Measurements from ENCODE around the gene ZNF576. TPM values are rescaled to one million over a fixed set of nuclear protein-coding genes. Genes with fewer than 3 reads are reported as not detected.

The ZNF576 gene
- total and polyA plus RNA-seq, 2 experiments from 2014 or later = 5.9 to 16.9 TPM

GRCh38 chr19:43589678-43590077 lies 6.7 kb upstream of the ZNF576 start:
- H3K79me2 ChIP-seq (replicated peaks; ENCODE audit: insufficient read depth) = peaks cover 4% of the 10 kb centered on the region; the same call in 1 of the 2 replicates
- H2AFZ ChIP-seq = no peak overlapping the region
- H4K20me1 ChIP-seq (replicated peaks; ENCODE audit: insufficient read depth) = peaks cover 15% of the 10 kb centered on the region; the same call in 1 of the 2 replicates
- no peaks in the 10 kb centered on the region for H3K27me3 ChIP-seq (ENCODE audit: insufficient read depth)
- ATAC-seq (no peak), DNase-seq (ENCODE audit: low spot score) (no peak)
- H3K27ac ChIP-seq (ENCODE audit: low read depth) = no peak overlapping the region
- peaks cover 36% of the 10 kb centered on the region for H3K36me3 Mint-ChIP-seq (ENCODE audit: low read depth)
- H3K4me2 ChIP-seq = no peak overlapping the region
- no peak overlapping the region for H3K4me3 Mint-ChIP-seq
- peaks cover 3% of the 10 kb centered on the region for H3K27me3 Mint-ChIP-seq (ENCODE audit: insufficient read depth, low read depth, poor library complexity)
- no peaks in the 10 kb centered on the region for H3K9me2 ChIP-seq (ENCODE audit: insufficient read depth)
- no peak overlapping the region for H3K4me3 ChIP-seq
- no peak overlapping the region for H3K27ac Mint-ChIP-seq
- H3K36me3 ChIP-seq (ENCODE audit: insufficient read depth) = peaks cover 8% of the 10 kb centered on the region; the same call in 1 of the 2 replicates
- H3K4me1 Mint-ChIP-seq = peaks cover 7% of the 10 kb centered on the region; the same call in 1 of the 3 replicates
- H3K4me1 ChIP-seq (ENCODE audit: insufficient read depth) = no peaks in the 10 kb centered on the region
- TF ChIP-seq ZNF114 (CRISPR knock-in tag; IDR thresholded peaks at IDR 0.05) = no peak
- TF ChIP-seq EZH2 (IDR thresholded peaks at IDR 0.05; ENCODE audit: low read depth, unreplicated experiment) = no peak
- TF ChIP-seq, protein P1, sequence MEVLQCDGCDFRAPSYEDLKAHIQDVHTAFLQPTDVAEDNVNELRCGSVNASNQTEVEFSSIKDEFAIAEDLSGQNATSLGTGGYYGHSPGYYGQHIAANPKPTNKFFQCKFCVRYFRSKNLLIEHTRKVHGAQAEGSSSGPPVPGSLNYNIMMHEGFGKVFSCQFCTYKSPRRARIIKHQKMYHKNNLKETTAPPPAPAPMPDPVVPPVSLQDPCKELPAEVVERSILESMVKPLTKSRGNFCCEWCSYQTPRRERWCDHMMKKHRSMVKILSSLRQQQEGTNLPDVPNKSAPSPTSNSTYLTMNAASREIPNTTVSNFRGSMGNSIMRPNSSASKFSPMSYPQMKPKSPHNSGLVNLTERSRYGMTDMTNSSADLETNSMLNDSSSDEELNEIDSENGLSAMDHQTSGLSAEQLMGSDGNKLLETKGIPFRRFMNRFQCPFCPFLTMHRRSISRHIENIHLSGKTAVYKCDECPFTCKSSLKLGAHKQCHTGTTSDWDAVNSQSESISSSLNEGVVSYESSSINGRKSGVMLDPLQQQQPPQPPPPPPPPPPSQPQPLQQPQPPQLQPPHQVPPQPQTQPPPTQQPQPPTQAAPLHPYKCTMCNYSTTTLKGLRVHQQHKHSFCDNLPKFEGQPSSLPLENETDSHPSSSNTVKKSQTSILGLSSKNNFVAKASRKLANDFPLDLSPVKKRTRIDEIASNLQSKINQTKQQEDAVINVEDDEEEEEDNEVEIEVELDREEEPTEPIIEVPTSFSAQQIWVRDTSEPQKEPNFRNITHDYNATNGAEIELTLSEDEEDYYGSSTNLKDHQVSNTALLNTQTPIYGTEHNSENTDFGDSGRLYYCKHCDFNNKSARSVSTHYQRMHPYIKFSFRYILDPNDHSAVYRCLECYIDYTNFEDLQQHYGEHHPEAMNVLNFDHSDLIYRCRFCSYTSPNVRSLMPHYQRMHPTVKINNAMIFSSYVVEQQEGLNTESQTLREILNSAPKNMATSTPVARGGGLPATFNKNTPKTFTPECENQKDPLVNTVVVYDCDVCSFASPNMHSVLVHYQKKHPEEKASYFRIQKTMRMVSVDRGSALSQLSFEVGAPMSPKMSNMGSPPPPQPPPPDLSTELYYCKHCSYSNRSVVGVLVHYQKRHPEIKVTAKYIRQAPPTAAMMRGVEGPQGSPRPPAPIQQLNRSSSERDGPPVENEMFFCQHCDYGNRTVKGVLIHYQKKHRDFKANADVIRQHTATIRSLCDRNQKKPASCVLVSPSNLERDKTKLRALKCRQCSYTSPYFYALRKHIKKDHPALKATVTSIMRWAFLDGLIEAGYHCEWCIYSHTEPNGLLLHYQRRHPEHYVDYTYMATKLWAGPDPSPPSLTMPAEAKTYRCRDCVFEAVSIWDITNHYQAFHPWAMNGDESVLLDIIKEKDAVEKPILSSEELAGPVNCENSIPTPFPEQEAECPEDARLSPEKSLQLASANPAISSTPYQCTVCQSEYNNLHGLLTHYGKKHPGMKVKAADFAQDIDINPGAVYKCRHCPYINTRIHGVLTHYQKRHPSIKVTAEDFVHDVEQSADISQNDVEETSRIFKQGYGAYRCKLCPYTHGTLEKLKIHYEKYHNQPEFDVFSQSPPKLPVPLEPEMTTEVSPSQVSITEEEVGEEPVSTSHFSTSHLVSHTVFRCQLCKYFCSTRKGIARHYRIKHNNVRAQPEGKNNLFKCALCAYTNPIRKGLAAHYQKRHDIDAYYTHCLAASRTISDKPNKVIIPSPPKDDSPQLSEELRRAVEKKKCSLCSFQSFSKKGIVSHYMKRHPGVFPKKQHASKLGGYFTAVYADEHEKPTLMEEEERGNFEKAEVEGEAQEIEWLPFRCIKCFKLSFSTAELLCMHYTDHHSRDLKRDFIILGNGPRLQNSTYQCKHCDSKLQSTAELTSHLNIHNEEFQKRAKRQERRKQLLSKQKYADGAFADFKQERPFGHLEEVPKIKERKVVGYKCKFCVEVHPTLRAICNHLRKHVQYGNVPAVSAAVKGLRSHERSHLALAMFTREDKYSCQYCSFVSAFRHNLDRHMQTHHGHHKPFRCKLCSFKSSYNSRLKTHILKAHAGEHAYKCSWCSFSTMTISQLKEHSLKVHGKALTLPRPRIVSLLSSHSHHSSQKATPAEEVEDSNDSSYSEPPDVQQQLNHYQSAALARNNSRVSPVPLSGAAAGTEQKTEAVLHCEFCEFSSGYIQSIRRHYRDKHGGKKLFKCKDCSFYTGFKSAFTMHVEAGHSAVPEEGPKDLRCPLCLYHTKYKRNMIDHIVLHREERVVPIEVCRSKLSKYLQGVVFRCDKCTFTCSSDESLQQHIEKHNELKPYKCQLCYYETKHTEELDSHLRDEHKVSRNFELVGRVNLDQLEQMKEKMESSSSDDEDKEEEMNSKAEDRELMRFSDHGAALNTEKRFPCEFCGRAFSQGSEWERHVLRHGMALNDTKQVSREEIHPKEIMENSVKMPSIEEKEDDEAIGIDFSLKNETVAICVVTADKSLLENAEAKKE (CRISPR knock-in tag; IDR thresholded peaks at IDR 0.05) = no peak
- TF ChIP-seq NANOG (IDR thresholded peaks at IDR 0.05; ENCODE audit: borderline replicate concordance) = no peak
- TF ChIP-seq CREB1 (CRISPR knock-in tag; IDR thresholded peaks at IDR 0.05; ENCODE audit: low read depth) = no peak
- no peak for TF ChIP-seq REST (IDR thresholded peaks at IDR 0.05; ENCODE audit: unreplicated experiment)
- TF ChIP-seq POLR2AphosphoS5 (IDR thresholded peaks at IDR 0.05; ENCODE audit: low read depth) = no peak
- no peak for TF ChIP-seq STAT1 (IDR thresholded peaks at IDR 0.05; ENCODE audit: unreplicated experiment)
- no peak for TF ChIP-seq JUNB (IDR thresholded peaks at IDR 0.05; ENCODE audit: unreplicated experiment)
- no peak for TF ChIP-seq ZNF331 (CRISPR knock-in tag; IDR thresholded peaks at IDR 0.05; ENCODE audit: low read depth)
- TF ChIP-seq, protein P2, sequence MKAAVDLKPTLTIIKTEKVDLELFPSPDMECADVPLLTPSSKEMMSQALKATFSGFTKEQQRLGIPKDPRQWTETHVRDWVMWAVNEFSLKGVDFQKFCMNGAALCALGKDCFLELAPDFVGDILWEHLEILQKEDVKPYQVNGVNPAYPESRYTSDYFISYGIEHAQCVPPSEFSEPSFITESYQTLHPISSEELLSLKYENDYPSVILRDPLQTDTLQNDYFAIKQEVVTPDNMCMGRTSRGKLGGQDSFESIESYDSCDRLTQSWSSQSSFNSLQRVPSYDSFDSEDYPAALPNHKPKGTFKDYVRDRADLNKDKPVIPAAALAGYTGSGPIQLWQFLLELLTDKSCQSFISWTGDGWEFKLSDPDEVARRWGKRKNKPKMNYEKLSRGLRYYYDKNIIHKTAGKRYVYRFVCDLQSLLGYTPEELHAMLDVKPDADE (IDR thresholded peaks at IDR 0.05) = no peak
- H3K9me3 Mint-ChIP-seq = no peaks in the 10 kb centered on the region; the same call in 2 of the 3 replicates
- 0 out of 2 replicates have a peak, but pooled peaks cover 4% of the 10 kb centered on the region for H3F3A ChIP-seq (replicated peaks; ENCODE audit: low read depth)

Measured in GM23338 (cell line).